SJSA1 (cell line): ENCODE measurements around the gene BSN. TPM values are rescaled to one million over a fixed set of nuclear protein-coding genes. Genes with fewer than 3 reads are reported as not detected.
A peak's percentile ranks its signal among the peaks of the same experiment; 100 is the strongest.

Experiments used
- DNase-seq, 2 experiments: peaks; one replicate each; pipeline ENCODE4 v3.0.0-alpha.2; 2015 to 2020; ENCODE audit warnings: low spot score in 2 of 2, low read depth in 1 of 2
- H3K27ac ChIP-seq: fragments of 250-450 bp; sonication (Bioruptor Pico); 2 replicates; pipeline ENCODE4 v1.5.1; 2020; ENCODE audit warnings: mild to moderate bottlenecking, moderate library complexity
- H3K27me3 ChIP-seq: fragments of 250-450 bp; sonication (Bioruptor Pico); replicated peaks from 2 replicates; pipeline ENCODE4 v1.5.1; 2020; ENCODE audit warnings: mild to moderate bottlenecking, moderate library complexity
- H3K36me3 ChIP-seq: fragments of 250-450 bp; sonication (Bioruptor Pico); 2 replicates; pipeline ENCODE4 v1.5.1; 2020; ENCODE audit warnings: mild to moderate bottlenecking
- H3K4me1 ChIP-seq: fragments of 250-450 bp; sonication (Bioruptor Pico); replicated peaks from 2 replicates; pipeline ENCODE4 v1.6.1; 2021; ENCODE audit warnings: mild to moderate bottlenecking
- H3K4me3 ChIP-seq: fragments of 250-450 bp; sonication (Bioruptor Pico); 2 replicates; pipeline ENCODE4 v1.5.1; 2020; ENCODE audit warnings: mild to moderate bottlenecking
- H3K9me3 ChIP-seq: fragments of 250-450 bp; sonication (Bioruptor Pico); replicated peaks from 2 replicates; pipeline ENCODE4 v1.5.1; 2020; ENCODE audit warnings: mild to moderate bottlenecking
- total RNA-seq: library from RNA; depleted of rRNA; stranded (reverse); fragments of >200 nt; shearing (Covaris generic); gene quantifications from 2 replicates; pipeline ENCODE4 v1.2.3, GENCODE V29; 2014; rRNA removed

The BSN gene
- 0.05 TPM in 1 of 2 replicates, not detected in the other for total RNA-seq

DNA sequence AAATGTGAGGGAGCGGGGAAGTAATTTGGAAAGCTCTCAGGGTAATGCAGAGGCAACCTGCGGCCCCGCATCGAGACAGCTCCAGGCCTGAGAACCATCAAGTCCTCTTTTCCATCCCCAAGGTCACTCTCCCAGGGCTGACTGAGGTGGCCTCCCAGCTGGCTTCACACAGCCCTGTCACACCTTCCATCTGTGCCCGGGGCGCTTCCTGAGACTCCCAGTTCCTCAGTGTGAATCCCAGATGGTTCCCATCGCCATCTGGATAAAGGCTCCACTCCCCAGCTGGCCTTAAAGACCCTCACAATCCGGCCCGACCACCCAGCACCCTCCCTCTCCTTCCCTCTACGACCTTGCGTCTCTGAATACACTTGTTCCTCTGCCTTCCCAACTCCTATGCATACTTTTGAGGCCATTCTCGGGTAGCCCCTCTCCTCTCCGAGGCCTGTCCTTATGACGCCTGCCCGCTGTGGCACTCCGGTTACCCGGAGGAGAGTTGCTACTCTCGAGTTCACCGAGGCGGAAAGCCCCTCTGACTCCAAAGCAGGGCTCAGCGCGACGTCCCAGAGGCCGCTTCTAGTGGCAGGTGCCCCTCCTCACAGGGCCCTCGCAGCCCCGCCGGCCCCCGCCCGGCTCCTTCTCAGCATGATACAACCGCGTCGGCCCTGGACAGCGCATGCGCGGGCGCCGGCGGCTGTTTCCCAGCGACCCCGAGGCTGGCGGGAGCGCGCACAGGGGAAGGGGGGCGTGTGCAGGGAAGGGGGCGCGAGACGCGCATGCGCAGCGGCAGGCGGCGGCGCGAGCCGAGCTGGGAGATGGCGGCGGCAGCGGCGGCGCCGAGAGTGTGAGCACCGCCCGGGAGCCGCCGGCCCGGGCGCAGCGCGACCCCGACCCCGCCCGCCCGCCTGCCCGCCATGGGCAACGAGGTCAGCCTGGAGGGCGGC, at the start of gene BSN:
BSN (plus strand) TSS at position 786 of the 941 bp plus-strand sequence; CDS start at position 912, 126 bp downstream.
- Histone ChIP-seq H3K27me3 (peaks cover 14% of the 10 kb centered on the region), H3K36me3 (no peaks in the 10 kb centered on the region), H3K4me1 (peaks cover 19% of the 10 kb centered on the region), H3K27ac (no peak within 1 kb of the TSS), H3K9me3 (peaks cover 5% of the 10 kb centered on the region), H3K4me3 (peak within 1 kb of the TSS; percentile 44)
- DNase-seq: peak; percentile 85 to 88

DNA sequence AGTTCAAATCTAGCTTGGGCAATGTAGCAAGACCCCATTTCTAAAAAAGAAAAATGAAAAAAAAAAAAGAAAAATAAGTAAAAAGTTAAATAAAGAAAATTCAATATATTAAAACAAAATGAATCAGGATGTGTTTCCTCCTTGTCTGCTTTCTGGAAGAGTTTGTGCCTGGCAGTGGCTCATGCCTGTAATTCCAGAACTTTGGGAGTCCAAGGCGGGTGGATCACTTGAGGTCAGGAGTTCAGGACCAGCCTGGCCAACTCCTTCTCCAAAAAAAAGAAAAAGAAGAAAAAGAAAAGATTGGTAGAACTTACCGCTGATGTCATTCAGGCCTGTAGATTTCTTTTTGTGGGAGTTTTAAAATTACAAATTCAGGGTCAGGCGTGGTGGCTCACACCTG, 47.4 kb upstream of the BSN start:
- Histone ChIP-seq H3K4me3 (no peak overlapping the region), H3K27me3 (no peaks in the 10 kb centered on the region), H3K4me1 (no peaks in the 10 kb centered on the region), H3K36me3 (peaks cover 8% of the 10 kb centered on the region), H3K27ac (no peak overlapping the region), H3K9me3 (no peaks in the 10 kb centered on the region)
- no peak for DNase-seq

GRCh38 chr3:49509028-49509561, 45.2 kb upstream of the BSN start:
- H3K9me3 ChIP-seq: no peaks in the 10 kb centered on the region
- H3K4me3 ChIP-seq: no peak overlapping the region
- H3K36me3 ChIP-seq: peaks cover 15% of the 10 kb centered on the region
- no peak overlapping the region for H3K27ac ChIP-seq
- DNase-seq: no peak
- H3K4me1 ChIP-seq: no peaks in the 10 kb centered on the region
- H3K27me3 ChIP-seq: no peaks in the 10 kb centered on the region

- Histone ChIP-seq H3K36me3 (peaks cover 18% of the 10 kb centered on the region), H3K9me3 (no peaks in the 10 kb centered on the region), H3K4me3 (no peak overlapping the region), H3K27me3 (no peaks in the 10 kb centered on the region), H3K4me1 (no peaks in the 10 kb centered on the region), H3K27ac (no peak overlapping the region)
- DNase-seq: no peak
Observed at GRCh38 chr3:49511639-49512038, 42.6 kb upstream of the BSN start.

DNA sequence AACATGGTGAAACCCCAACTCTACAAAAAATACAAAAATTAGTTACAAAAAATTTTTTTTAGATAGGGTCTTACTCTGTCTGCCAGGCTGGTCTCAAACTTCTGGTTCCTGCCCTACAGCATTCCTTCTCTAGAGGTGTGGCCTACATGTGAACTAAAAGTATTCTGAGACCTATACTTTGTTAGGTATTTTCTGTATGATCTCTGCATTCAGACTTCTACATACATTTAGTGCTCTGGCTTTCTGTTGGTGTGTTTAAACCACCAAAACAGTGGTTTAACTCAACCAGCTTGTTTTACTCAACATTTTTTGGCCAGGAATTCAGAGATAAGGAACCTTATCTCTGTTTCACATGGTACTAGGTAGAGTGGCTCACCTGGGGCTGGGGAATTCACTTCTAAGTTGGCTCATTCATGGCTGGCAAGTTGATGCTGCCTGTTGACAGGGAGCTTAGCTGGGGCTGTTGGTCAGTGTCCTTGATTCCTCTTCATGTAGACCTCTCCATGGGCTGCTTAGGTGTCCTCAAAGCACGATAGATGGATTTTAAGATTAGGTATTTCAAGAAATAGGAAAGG, 41.4 kb upstream of the BSN start:
- peaks cover 18% of the 10 kb centered on the region for H3K36me3 ChIP-seq
- H3K4me3 ChIP-seq: no peak overlapping the region
- DNase-seq: no peak
- no peaks in the 10 kb centered on the region for H3K4me1 ChIP-seq
- no peaks in the 10 kb centered on the region for H3K27me3 ChIP-seq
- no peaks in the 10 kb centered on the region for H3K9me3 ChIP-seq
- H3K27ac ChIP-seq: no peak overlapping the region

- Histone ChIP-seq H3K4me1 (no peaks in the 10 kb centered on the region), H3K4me3 (no peak overlapping the region), H3K27me3 (no peaks in the 10 kb centered on the region), H3K9me3 (no peaks in the 10 kb centered on the region), H3K27ac (no peak overlapping the region), H3K36me3 (peaks cover 20% of the 10 kb centered on the region)
- no peak for DNase-seq
Observed at GRCh38 chr3:49513494-49514124, 40.7 kb upstream of the BSN start.

DNA sequence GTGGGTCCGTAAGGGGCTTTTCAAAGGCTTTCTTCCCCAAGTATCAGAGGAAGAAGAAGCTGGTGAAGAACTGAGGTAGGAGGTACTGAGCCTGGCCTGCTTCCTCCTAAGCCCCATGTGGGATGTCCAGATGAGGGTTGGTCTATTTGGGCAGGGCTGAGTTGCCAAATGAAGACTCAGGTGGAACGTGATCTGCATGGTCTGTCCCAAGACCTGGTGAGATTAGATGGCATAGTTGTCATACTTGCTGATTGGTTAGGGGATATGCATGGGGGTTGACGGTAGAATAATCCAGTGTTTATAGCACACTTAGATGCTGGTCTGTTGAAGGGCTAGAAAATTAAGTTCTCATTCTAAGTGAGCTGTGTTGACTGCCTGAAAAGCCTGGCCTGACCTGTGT, 36.3 kb upstream of the BSN start:
- Histone ChIP-seq H3K27me3 (no peaks in the 10 kb centered on the region), H3K4me3 (no peak overlapping the region), H3K36me3 (peaks cover 13% of the 10 kb centered on the region), H3K9me3 (no peaks in the 10 kb centered on the region), H3K27ac (no peak overlapping the region), H3K4me1 (no peaks in the 10 kb centered on the region)
- DNase-seq: no peak

GRCh38 chr3:49518441-49518840, 35.8 kb upstream of the BSN start:
- no peaks in the 10 kb centered on the region for H3K9me3 ChIP-seq
- H3K27me3 ChIP-seq: no peaks in the 10 kb centered on the region
- no peaks in the 10 kb centered on the region for H3K4me1 ChIP-seq
- peaks cover 11% of the 10 kb centered on the region for H3K36me3 ChIP-seq
- H3K27ac ChIP-seq: no peak overlapping the region
- no peak for DNase-seq
- no peak overlapping the region for H3K4me3 ChIP-seq

DNA sequence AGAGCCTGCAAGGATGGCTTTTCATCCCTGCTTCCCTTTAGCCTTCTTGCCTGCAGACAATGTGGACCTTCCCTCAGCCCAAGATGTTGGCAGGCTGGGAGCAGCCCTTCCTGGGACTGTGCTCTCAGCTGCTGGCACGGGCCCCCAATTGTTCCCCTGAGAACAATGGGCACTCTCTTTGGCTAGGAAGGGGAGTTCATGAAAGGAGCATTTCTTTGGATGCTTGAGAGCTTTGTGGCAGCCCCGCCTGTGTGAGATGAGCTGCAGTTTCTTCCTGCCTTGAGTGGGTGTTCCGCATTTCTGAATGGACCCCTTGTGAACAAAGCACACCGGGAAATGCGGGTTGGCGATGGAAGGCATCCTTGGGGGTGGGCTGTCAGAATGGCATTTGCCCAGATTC, 35.0 kb upstream of the BSN start:
- Histone ChIP-seq H3K27ac (no peak overlapping the region), H3K9me3 (no peaks in the 10 kb centered on the region), H3K27me3 (no peaks in the 10 kb centered on the region), H3K36me3 (peaks cover 6% of the 10 kb centered on the region; the same call in 1 of the 2 replicates), H3K4me3 (no peak overlapping the region), H3K4me1 (no peaks in the 10 kb centered on the region)
- DNase-seq: no peak

GRCh38 chr3:49519916-49520385, 34.3 kb upstream of the BSN start:
- Histone ChIP-seq H3K9me3 (no peaks in the 10 kb centered on the region), H3K4me1 (no peaks in the 10 kb centered on the region), H3K27me3 (no peaks in the 10 kb centered on the region), H3K4me3 (no peak overlapping the region), H3K36me3 (peaks cover 3% of the 10 kb centered on the region; the same call in 1 of the 2 replicates), H3K27ac (no peak overlapping the region)
- DNase-seq: no peak

DNA sequence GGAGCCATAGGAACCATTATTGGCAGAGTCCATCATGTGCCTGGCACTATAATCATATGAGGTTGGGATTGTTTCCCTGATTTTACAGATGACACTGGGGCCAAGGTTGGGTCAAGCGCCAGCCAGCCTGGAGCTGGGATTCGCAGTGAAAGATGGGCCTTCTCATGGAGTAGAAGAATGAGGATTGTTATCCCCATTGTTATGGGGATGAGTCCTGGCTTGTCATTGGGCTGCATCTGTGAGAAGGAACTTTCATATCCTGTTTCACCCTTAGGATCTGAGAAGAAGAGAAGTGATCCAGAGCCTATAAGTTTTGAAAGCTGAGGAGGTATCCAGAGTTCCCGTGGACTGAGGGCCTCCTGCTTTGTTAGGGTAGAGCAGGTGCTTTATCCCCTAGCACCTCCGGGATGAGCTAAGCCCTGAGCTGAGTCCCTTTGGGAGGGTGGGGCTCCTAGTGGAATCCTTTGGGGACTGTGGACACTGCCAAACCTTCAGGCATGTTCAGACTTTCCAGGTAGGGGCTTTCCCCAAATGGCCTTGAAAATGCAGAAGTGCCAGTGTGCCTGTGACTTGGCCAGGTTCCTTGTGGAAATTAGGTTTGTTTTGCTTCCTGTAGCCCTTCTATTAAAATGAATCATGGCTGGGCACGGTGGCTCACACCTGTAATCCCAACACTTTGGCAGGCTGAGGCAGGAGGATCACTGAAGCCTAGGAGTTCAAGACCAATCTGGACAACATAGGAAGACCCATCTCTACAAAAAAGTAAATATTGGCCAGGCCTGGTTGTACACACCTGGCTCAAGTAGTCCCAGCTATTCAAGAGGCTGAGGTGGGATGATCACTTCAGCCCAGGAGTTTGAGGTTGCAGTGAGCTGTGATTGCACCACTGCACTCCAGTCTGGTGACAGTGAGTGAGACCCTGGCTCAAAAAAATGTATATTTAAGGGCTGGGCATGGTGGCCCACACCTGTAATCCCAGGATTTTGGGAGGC, 30.2 kb upstream of the BSN start:
- H3K27me3 ChIP-seq: no peaks in the 10 kb centered on the region
- H3K9me3 ChIP-seq: no peaks in the 10 kb centered on the region
- no peaks in the 10 kb centered on the region for H3K36me3 ChIP-seq
- H3K4me3 ChIP-seq: no peak overlapping the region
- DNase-seq: no peak
- H3K4me1 ChIP-seq: no peaks in the 10 kb centered on the region
- no peak overlapping the region for H3K27ac ChIP-seq

DNA sequence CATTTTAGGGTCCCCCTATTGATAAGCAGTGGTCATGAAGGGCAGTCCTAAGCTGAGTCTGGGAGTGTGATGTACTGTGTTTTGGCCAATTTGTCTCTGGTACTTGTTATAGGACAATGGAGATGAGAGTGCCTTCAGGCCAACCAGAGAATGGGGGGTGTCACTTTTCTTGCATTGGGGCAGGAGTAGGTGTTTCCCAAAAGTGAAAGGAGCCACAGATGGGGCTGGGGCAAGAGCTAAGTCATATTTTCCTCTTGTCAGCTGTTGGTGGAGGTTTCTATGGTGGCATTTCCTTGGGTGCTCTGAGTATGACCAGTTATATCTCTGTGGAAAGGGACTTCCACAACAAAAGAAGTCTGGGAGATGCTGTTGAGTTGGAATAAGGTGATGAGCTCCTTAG, 24.7 kb upstream of the BSN start:
- DNase-seq: no peak
- no peaks in the 10 kb centered on the region for H3K4me1 ChIP-seq

DNA sequence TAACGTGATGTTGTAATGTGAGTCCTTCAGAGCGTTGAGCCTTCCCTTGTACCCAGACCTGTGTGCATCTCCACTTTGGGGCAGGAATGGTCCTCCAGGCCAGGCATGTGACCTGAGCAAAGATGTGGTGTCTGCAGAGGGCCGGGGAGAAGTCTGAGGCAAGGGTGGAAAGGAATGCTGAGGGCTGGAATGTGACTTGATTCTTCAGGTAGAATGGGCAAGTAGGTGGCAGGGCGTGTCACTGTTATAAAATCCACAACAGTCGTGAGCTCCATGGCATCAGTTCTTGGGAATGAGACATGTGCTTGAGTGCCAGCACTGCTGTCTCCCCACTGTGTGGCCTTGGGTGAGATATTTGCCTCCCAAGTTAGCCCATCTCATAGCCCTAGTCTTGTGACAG, 24.0 kb upstream of the BSN start:
- H3K36me3 ChIP-seq: peaks cover 23% of the 10 kb centered on the region
- H3K4me3 ChIP-seq: no peak overlapping the region
- no peaks in the 10 kb centered on the region for H3K27me3 ChIP-seq
- H3K4me1 ChIP-seq: no peaks in the 10 kb centered on the region
- DNase-seq: no peak
- H3K27ac ChIP-seq: no peak overlapping the region
- no peaks in the 10 kb centered on the region for H3K9me3 ChIP-seq

More for the DNA sequence above, 24.7 kb upstream of the BSN start:
- H3K27me3 ChIP-seq: no peaks in the 10 kb centered on the region
- no peak overlapping the region for H3K4me3 ChIP-seq
- H3K27ac ChIP-seq: no peak overlapping the region
- peaks cover 23% of the 10 kb centered on the region for H3K36me3 ChIP-seq
- H3K9me3 ChIP-seq: no peaks in the 10 kb centered on the region
